T-cell (primary cell): ENCODE data around the gene TNNI3. TPM values are rescaled to one million over a fixed set of nuclear protein-coding genes. Genes with fewer than 3 reads are reported as not detected.

ENCODE experiments used
- ATAC-seq, 4 experiments: fragments of 200-7000 bp in 3 of 4; fragments of 150-1000 bp in 1 of 4; cut with Tn5 transposase; replicated peaks in 1 of 4; 1 replicate in 3 of 4; 2 replicates in 1 of 4; pipeline ENCODE4 v1.10.0; 2021; ENCODE audit warnings: moderate library complexity in 3 of 4, mild to moderate bottlenecking in 2 of 4, moderate number of reproducible peaks in 1 of 4
- CTCF ChIA-PET, 2 donors: fragments of 300-600 bp; sonication (Branson Sonifier 250); formaldehyde crosslinking; loops; one replicate each; lab custom pipeline; 2022; ENCODE audit warnings: antibody characterized with exemption in 2 of 2; lab: Charles Lee
- POLR2A ChIA-PET, 2 donors: fragments of 300-600 bp; sonication (Branson Sonifier 250); formaldehyde crosslinking; loops; one replicate each; lab custom pipeline; 2022; ENCODE audit warnings: antibody characterized with exemption in 2 of 2; lab: Charles Lee
- DNase-seq, 35 experiments: peaks; one replicate each; pipeline versions ENCODE4 v3.0.0 to v3.0.0-alpha.2; 2013 to 2023
- H3K27ac ChIP-seq: one replicate; pipeline ENCODE4 v1.5.1; 2013; ENCODE audit warnings: low read length
- H3K27me3 ChIP-seq, 2 experiments: replicated peaks in 1 of 2; 1 replicate in 1 of 2; 2 replicates in 1 of 2; pipeline versions ENCODE4 v1.6.1 to v1.7.0; 2013; ENCODE audit warnings: low read length in 1 of 2, mixed read lengths in 1 of 2; ENCODE audit not compliant: control insufficient read depth in 2 of 2, insufficient read depth in 2 of 2; ENCODE audit errors: extremely low read depth in 1 of 2
- H3K36me3 ChIP-seq, 2 donors: 1 replicate in 1 of 2; 2 replicates in 1 of 2; pipeline versions ENCODE4 v1.6.1 to v1.7.0; 2013; ENCODE audit warnings: low read length in 1 of 2; ENCODE audit not compliant: control insufficient read depth in 2 of 2, insufficient read depth in 1 of 2; ENCODE audit errors: extremely low read depth in 1 of 2
- H3K4me1 ChIP-seq, 2 experiments: 1 replicate in 1 of 2; 2 replicates in 1 of 2; pipeline versions ENCODE4 v1.6.1 to v1.7.0; 2013; ENCODE audit warnings: low read length in 2 of 2, mixed read lengths in 1 of 2; ENCODE audit not compliant: insufficient read depth in 2 of 2, control insufficient read depth in 1 of 2; ENCODE audit errors: extremely low read depth in 1 of 2
- H3K4me3 ChIP-seq, 2 donors: 1 replicate in 1 of 2; 2 replicates in 1 of 2; pipeline versions ENCODE4 v1.5.1 to v1.7.0; 2013; ENCODE audit warnings: mild to moderate bottlenecking in 2 of 2, low read length in 1 of 2, moderate library complexity in 1 of 2; ENCODE audit not compliant: control insufficient read depth in 1 of 2; ENCODE audit errors: extremely low read depth in 1 of 2
- H3K9me3 ChIP-seq: 2 replicates; pipeline ENCODE4 v1.7.0; 2013
- H3K27ac Mint-ChIP-seq, 2 donors: one replicate each; pipeline ENCODE4 v1.8.0; 2020 to 2021; ENCODE audit warnings: mild to moderate bottlenecking in 2 of 2, mixed read lengths in 2 of 2
- H3K27me3 Mint-ChIP-seq, 2 donors: one replicate each; pipeline ENCODE4 v1.8.0; 2021 to 2022; ENCODE audit warnings: mixed read lengths in 2 of 2
- H3K36me3 Mint-ChIP-seq: one replicate; pipeline ENCODE4 v1.8.0; 2021; ENCODE audit warnings: mixed read lengths
- H3K4me1 Mint-ChIP-seq, 3 donors: one replicate each; pipeline ENCODE4 v1.8.0; 2020 to 2022; ENCODE audit warnings: mixed read lengths in 3 of 3, mild to moderate bottlenecking in 1 of 3
- H3K4me3 Mint-ChIP-seq, 3 donors: one replicate each; pipeline ENCODE4 v1.8.0; 2020 to 2022; ENCODE audit warnings: mild to moderate bottlenecking in 3 of 3, mixed read lengths in 3 of 3, moderate library complexity in 3 of 3
- H3K9me3 Mint-ChIP-seq, 3 donors: one replicate each; pipeline ENCODE4 v1.8.0; 2020 to 2022; ENCODE audit warnings: mixed read lengths in 3 of 3
- WGBS: methylation state at CpG from one replicate; pipeline ENCODE4 v1.1.5; 2013; ENCODE audit warnings: missing lambda C conversion rate; ENCODE audit not compliant: insufficient coverage; 5-methylcytosine and 5-hydroxymethylcytosine counted together
- total RNA-seq, 35 experiments: library from RNA in 6 of 35; stranded (reverse) in 6 of 35; fragments of 120-200 nt in 1 of 35; gene quantifications; one replicate each; pipeline versions ENCODE4 v1.2.1 to v1.2.4 and lab custom pipeline; 2013 to 2026

Gene TNNI3
- total RNA-seq, 5 donors from 2014 or later (not counting 1 experiment from before 2014, with no cell fraction given), result not detected

DNA sequence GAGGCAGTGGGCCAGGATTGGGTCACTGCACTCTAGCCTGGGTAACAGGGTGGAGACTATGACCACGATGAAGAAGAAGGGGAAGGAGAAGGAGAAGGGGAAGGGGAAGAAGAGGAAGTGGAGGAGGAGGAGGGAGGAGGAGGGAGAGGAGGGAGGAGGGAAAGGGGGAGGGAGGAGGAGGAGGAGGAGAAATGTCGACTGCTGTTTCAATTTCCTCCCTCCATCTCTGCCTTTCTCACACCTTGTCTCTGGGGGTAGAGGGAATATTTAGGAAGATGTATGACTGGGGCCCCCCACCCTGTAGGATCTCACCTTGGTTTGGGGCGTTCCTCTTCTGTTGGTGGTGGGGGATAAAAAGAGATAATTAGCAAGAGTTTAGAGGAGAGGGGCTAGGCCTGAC is 12.3 kb downstream of the TNNI3 start:
- Histone ChIP-seq H3K27me3 (peaks cover 4 to 96% of the 10 kb centered on the region in 2 experiments), H3K4me1 (peaks cover 0 to 20% of the 10 kb centered on the region in 2 experiments), H3K9me3 (no peaks in the 10 kb centered on the region), H3K27ac (no peak overlapping the region), H3K4me3 (no peak overlapping the region), H3K36me3 (no peaks in the 10 kb centered on the region)
- ChIA-PET POLR2A (no interaction called here), CTCF (no interaction called here)
- no peak for ATAC-seq
- Mint-ChIP-seq H3K27me3 (peaks cover 54 to 74% of the 10 kb centered on the region in 2 donors), H3K4me1 (peaks cover 4 to 6% (median 6%) of the 10 kb centered on the region in 3 donors), H3K4me3 (no peak overlapping the region), H3K9me3 (no peaks in the 10 kb centered on the region), H3K36me3 (no peaks in the 10 kb centered on the region), H3K27ac (no peak overlapping the region)
- DNase-seq, result no peak
- 17% methylated on average over 1 of the region's 3 CpGs for WGBS

DNA sequence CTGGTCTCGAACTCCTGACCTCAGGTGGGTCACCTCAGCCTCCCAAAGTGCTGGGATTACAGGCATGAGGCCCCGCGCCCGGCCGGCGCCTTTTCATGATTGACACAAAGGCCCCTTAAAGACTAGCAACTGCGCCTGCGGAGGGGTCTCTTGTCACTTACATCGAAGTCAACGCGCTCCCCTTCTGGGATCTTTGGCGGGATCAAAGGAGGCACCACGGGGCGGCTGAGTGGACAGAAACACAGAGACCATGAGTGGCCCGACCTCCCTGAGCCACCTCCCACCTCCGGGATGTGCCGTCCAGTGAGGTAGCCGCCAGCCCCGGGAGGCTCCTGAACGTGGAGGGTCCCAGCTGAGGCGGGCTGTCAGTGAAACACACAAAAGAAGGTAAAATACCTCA is 15.8 kb downstream of the TNNI3 start:
- Mint-ChIP-seq H3K4me3 (no peak overlapping the region), H3K27me3 (peaks cover 37 to 69% of the 10 kb centered on the region in 2 donors)
- WGBS, result 30% methylated on average over 8 of the region's 21 CpGs

DNA sequence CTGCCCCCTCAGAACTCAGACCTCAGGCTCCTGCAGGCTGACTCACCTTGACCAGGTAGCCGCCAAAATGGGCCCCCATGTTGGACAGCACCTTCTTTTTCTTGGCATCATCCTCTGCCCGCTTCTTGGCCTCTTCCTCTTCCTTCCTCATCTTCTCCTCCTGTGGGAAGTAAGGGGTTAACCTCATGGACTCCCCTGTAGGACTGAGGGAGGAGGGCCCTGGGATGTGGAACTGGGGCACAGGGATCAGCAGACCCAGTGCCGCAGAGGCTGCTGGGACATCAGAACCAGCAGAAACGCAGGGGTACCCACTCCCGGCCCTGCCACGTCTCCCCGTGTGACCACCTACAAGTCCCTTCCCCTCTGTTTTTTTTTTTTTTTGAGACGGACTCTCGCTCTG is 19.6 kb downstream of the TNNI3 start:
- Mint-ChIP-seq H3K4me1 (peaks cover 3 to 6% (median 3%) of the 10 kb centered on the region in 3 donors), H3K9me3 (no peaks in the 10 kb centered on the region), H3K4me3 (no peak overlapping the region), H3K27ac (no peak overlapping the region), H3K36me3 (no peaks in the 10 kb centered on the region), H3K27me3 (peaks cover 12 to 55% of the 10 kb centered on the region in 2 donors)
- DNase-seq, result no peak
- no peak for ATAC-seq
- H3K4me3 ChIP-seq, result no peak overlapping the region
- no peaks in the 10 kb centered on the region for H3K36me3 ChIP-seq
- no peak overlapping the region for H3K27ac ChIP-seq
- H3K9me3 ChIP-seq, result no peaks in the 10 kb centered on the region
- ChIA-PET CTCF (no interaction called here), POLR2A (no interaction called here)
- peaks cover 2 to 85% of the 10 kb centered on the region in 2 experiments for H3K27me3 ChIP-seq
- H3K4me1 ChIP-seq, result peaks cover 0 to 6% of the 10 kb centered on the region in 2 experiments
- no CpG with 5 or more reads among the region's 9 CpGs for WGBS

More for the DNA sequence above, 15.8 kb downstream of the TNNI3 start:
- no peak for DNase-seq
- peak in 1 of 4 experiments; percentile 10 for ATAC-seq
- Histone ChIP-seq H3K4me1 (peaks cover 0 to 18% of the 10 kb centered on the region in 2 experiments), H3K9me3 (no peaks in the 10 kb centered on the region), H3K4me3 (no peak overlapping the region), H3K36me3 (no peaks in the 10 kb centered on the region), H3K27me3 (peaks cover 2 to 97% of the 10 kb centered on the region in 2 experiments), H3K27ac (no peak overlapping the region)
- no peaks in the 10 kb centered on the region for H3K36me3 Mint-ChIP-seq
- ChIA-PET CTCF (interaction anchor here (0.6 to 1.6 kb wide), 5 partner anchors 9 to 362 kb away, joined by 5 to 19 read pairs (median 5); no protein-coding TSS in a partner anchor), POLR2A (no interaction called here)
- no peaks in the 10 kb centered on the region for H3K9me3 Mint-ChIP-seq
- no peak overlapping the region for H3K27ac Mint-ChIP-seq
- H3K4me1 Mint-ChIP-seq, result peaks cover 4 to 6% (median 6%) of the 10 kb centered on the region in 3 donors

DNA sequence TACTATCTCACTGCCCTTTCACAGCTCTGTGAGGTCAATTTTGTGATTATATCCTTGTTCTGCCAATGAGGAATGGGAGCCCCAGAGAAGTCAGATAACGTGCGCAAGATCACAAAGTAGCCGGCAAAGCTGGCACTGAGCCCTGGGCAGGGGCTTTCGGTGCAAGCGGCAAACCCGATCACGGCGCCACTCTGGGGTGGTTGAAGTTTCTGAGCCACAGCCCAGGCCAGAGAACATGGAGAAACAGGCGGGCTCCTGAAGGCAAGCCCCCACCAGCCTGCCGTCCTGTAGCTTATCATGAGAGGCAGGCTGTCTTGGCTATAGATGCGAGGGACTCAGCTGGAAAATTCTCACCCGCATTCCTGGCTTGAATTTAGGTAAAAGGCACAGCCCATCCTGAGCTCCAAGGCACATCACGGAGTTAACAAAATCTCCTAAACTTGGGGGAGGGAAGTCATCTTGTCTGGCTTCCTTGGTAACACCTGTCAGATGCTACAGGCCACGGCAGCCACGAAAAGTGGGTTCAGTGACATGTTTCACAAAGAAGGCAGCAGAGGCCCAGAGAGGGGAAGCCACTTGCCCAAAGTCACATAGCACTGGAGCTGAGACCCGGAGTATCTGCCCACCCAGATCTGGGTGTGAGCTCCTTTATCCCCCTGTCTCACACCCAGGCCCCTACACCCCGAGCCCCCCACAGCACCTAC is 21.0 kb downstream of the TNNI3 start:
- H3K36me3 ChIP-seq, result no peaks in the 10 kb centered on the region
- peaks cover 0 to 6% of the 10 kb centered on the region in 2 experiments for H3K4me1 ChIP-seq
- H3K4me3 ChIP-seq, result no peak overlapping the region
- DNase-seq, result no peak
- 77% methylated on average over 16 of the region's 17 CpGs for WGBS
- H3K36me3 Mint-ChIP-seq, result no peaks in the 10 kb centered on the region
- H3K9me3 ChIP-seq, result no peaks in the 10 kb centered on the region
- peaks cover 3 to 6% (median 3%) of the 10 kb centered on the region in 3 donors for H3K4me1 Mint-ChIP-seq
- POLR2A ChIA-PET, result no interaction called here
- no peak for ATAC-seq
- CTCF ChIA-PET, result interaction anchor here in 1 of 2 donors (0.6 kb wide), 1 partner anchor 1032 kb away, joined by 5 read pairs; no protein-coding TSS in a partner anchor
- H3K9me3 Mint-ChIP-seq, result no peaks in the 10 kb centered on the region
- no peak overlapping the region for H3K27ac ChIP-seq
- no peak overlapping the region for H3K27ac Mint-ChIP-seq
- H3K4me3 Mint-ChIP-seq, result no peak overlapping the region
- peaks cover 2 to 84% of the 10 kb centered on the region in 2 experiments for H3K27me3 ChIP-seq
- peaks cover 18 to 59% of the 10 kb centered on the region in 2 donors for H3K27me3 Mint-ChIP-seq

DNA sequence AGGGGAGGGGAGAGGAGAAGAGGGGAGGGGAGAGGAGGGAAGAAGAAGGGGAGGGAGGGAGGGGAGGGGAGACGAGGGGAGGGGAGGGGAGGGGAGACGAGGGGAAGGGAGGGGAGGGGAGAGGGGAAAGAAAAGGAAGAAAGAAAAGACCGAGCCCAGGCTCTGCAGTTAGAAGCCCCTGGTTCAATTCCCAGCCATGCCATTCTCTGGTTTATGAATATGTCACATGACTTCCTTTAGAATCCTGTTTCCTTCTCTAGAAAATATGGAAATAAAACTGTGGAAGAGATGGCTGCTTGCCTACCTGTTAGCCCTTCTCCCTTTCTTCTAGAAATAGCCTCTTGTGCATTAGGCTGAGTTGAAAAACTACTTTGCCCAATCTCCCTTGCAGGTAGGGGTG is 22.8 kb downstream of the TNNI3 start:
- Mint-ChIP-seq H3K27me3 (peaks cover 25 to 58% of the 10 kb centered on the region in 2 donors), H3K27ac (no peak overlapping the region), H3K4me3 (no peak overlapping the region), H3K9me3 (no peaks in the 10 kb centered on the region), H3K4me1 (no peaks in the 10 kb centered on the region), H3K36me3 (no peaks in the 10 kb centered on the region)
- ATAC-seq, result no peak
- Histone ChIP-seq H3K36me3 (no peaks in the 10 kb centered on the region), H3K9me3 (no peaks in the 10 kb centered on the region), H3K4me1 (no peaks in the 10 kb centered on the region), H3K27ac (no peak overlapping the region), H3K27me3 (peaks cover 2 to 78% of the 10 kb centered on the region in 2 experiments), H3K4me3 (no peak overlapping the region)
- ChIA-PET POLR2A (no interaction called here), CTCF (interaction anchor here in 1 of 2 donors (0.7 kb wide), 1 partner anchor 503 kb away, joined by 4 read pairs; no protein-coding TSS in a partner anchor)
- WGBS, result no CpG with 5 or more reads among the region's 3 CpGs
- no peak for DNase-seq

DNA sequence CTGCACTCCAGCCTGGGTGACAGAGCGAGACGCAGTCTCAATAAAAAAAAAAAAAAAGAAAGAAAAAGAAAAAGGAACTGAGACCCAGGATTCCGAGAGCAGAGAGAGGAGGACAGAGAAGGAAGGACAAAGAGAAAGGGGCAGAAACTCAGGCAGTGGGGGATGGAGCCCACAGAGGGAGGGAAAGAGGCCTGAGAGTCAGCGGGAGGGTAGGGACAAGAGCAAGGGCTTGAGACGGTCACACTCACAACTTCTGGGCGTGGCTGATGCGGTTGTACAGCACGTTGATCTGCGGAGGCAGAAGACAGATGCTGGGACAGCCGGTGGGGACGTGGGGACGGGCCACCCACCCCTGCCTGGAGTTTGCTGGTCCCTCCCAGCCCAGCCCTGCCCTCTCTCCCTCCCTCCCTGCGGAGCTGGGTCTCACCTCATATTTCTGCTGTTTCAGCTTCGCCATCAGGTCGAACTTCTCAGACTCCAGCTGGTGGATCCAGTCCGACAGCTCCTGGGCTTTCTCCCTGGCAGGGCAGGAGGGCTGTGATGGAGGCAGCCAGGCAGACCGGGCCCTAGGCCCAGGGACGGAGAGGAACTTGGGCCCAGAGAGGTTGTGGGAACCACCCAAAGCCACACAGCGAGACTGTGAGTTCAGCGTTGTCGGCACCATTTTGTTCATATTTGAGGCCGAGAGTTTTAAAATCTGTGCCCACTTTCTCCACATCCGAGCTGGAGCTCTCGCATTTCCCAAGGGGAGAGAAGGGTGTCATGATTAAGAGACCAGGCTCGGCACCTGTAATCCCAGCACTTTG is 23.7 kb downstream of the TNNI3 start:
- Mint-ChIP-seq H3K27me3 (peaks cover 33 to 61% of the 10 kb centered on the region in 2 donors), H3K4me1 (no peaks in the 10 kb centered on the region), H3K36me3 (no peaks in the 10 kb centered on the region), H3K27ac (no peak overlapping the region), H3K9me3 (no peaks in the 10 kb centered on the region), H3K4me3 (no peak overlapping the region)
- H3K27ac ChIP-seq, result no peak overlapping the region
- DNase-seq (no peak), ATAC-seq (no peak)
- no peaks in the 10 kb centered on the region for H3K4me1 ChIP-seq
- peaks cover 2 to 80% of the 10 kb centered on the region in 2 experiments for H3K27me3 ChIP-seq
- ChIA-PET POLR2A (interaction anchor here in 1 of 2 donors (0.6 kb wide), 1 partner anchor 257 kb away, joined by 3 read pairs; no protein-coding TSS in a partner anchor), CTCF (interaction anchor here in 1 of 2 donors (0.6 kb wide), 1 partner anchor 1479 kb away, joined by 3 read pairs; no protein-coding TSS in a partner anchor)
- no peaks in the 10 kb centered on the region for H3K9me3 ChIP-seq
- no peak overlapping the region for H3K4me3 ChIP-seq
- H3K36me3 ChIP-seq, result no peaks in the 10 kb centered on the region
- WGBS, result 84% methylated on average over 13 of the region's 25 CpGs
